H1 (cell line): ENCODE data around the gene SEC14L5.
A peak's percentile ranks its signal among the peaks of the same experiment; 100 is the strongest.

Experiments
- CHD1 ChIP-seq: IDR thresholded peaks from 2 replicates; pipeline ENCODE4 v1.6.1; 2012; ENCODE audit warnings: low read depth, low read length, improper control_type of control experiment
- EGR1 ChIP-seq: IDR thresholded peaks from 2 replicates; pipeline ENCODE4 v1.6.1; 2011; ENCODE audit warnings: low read depth, low read length, borderline replicate concordance
- HDAC2 ChIP-seq, 2 experiments: fragments of 300-600 bp in 1 of 2; sonication (generic) in 1 of 2; IDR thresholded peaks; 2 replicates each; pipeline ENCODE4 v1.6.1; 2011 to 2012; ENCODE audit warnings: low read depth in 2 of 2, low read length in 2 of 2, mild to moderate bottlenecking in 2 of 2, moderate library complexity in 2 of 2, borderline replicate concordance in 1 of 2, inconsistent platforms in 1 of 2
- JUN ChIP-seq: IDR thresholded peaks from 2 replicates; pipeline ENCODE4 v1.6.1; 2011; ENCODE audit warnings: low read depth, mild to moderate bottlenecking, improper control_type of control experiment, low read length
- KDM1A ChIP-seq: fragments of 200-600, 300-600 bp; sonication (generic); IDR thresholded peaks from 2 replicates; pipeline ENCODE4 v1.7.1; 2016; ENCODE audit warnings: mild to moderate bottlenecking, low read length, borderline replicate concordance
- MAX ChIP-seq: IDR thresholded peaks from 2 replicates; pipeline ENCODE4 v1.6.1; 2012; ENCODE audit warnings: inconsistent platforms
- POLR2A ChIP-seq, 2 experiments: IDR thresholded peaks; 1 replicate in 1 of 2; 2 replicates in 1 of 2; pipeline ENCODE4 v1.6.1; 2011; ENCODE audit warnings: low read depth in 2 of 2, low read length in 2 of 2, mild to moderate bottlenecking in 2 of 2; ENCODE audit errors: control extremely low read depth in 1 of 2
- POLR2AphosphoS5 ChIP-seq: IDR thresholded peaks from 2 replicates; pipeline ENCODE4 v1.6.1; 2011; ENCODE audit warnings: low read depth, low read length
- SUZ12 ChIP-seq: fragments of 200-600 bp; sonication (generic); IDR thresholded peaks from 2 replicates; pipeline ENCODE4 v1.6.1; 2012; ENCODE audit warnings: mild to moderate bottlenecking, inconsistent platforms, low read length, moderate library complexity, mixed read lengths
- YY1 ChIP-seq: IDR thresholded peaks from 2 replicates; pipeline ENCODE4 v1.6.1; 2011; ENCODE audit warnings: low read depth, mild to moderate bottlenecking, low read length
- TF ChIP-seq, protein P1 (sequence below), 3 experiments: IDR thresholded peaks; 1 replicate in 2 of 3; 2 replicates in 1 of 3; pipeline versions ENCODE4 v1.5.1 to v1.6.1; 2011; ENCODE audit warnings: low read length in 3 of 3, mild to moderate bottlenecking in 3 of 3, inconsistent platforms in 2 of 3, low read depth in 1 of 3, moderate library complexity in 1 of 3; ENCODE audit not compliant: insufficient read depth in 1 of 3; ENCODE audit errors: control extremely low read depth in 1 of 3

DNA sequence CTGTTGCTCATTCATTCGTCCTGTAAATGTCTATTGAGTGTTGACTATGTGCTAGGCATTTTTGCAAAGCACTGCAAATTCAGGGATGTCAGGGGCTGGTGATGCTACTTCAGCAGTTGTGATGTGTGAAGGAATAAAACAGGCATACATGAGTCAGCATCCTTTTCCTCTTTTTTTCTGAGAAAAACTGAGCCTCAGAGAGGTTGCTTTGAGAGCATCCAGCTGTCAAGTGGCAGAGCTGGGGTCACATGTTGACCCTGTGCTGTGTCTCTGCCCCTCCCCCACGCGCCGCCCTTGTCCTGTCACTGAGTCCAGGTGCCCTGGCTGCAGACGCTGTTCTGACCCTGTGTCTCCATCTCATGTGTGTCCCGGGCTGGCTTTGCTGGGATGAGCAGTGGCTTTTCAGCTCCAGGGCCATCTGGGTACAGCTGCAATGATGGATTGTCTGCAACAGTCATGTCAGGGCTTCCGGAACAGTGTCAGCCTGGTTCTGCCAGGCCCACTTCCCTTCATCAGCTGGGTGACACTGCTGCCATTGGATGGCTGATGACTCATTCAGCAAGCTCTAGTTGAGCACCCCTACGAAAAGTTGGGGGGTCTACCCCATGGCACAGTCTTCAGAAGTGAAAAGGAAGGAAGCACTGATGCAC is 14.9 kb downstream of the SEC14L5 start:
- TF ChIP-seq MAX: 0 out of 2 replicates have a peak, but pooled peaks have one; percentile 26
- no peak for TF ChIP-seq JUN
- TF ChIP-seq, protein P1, sequence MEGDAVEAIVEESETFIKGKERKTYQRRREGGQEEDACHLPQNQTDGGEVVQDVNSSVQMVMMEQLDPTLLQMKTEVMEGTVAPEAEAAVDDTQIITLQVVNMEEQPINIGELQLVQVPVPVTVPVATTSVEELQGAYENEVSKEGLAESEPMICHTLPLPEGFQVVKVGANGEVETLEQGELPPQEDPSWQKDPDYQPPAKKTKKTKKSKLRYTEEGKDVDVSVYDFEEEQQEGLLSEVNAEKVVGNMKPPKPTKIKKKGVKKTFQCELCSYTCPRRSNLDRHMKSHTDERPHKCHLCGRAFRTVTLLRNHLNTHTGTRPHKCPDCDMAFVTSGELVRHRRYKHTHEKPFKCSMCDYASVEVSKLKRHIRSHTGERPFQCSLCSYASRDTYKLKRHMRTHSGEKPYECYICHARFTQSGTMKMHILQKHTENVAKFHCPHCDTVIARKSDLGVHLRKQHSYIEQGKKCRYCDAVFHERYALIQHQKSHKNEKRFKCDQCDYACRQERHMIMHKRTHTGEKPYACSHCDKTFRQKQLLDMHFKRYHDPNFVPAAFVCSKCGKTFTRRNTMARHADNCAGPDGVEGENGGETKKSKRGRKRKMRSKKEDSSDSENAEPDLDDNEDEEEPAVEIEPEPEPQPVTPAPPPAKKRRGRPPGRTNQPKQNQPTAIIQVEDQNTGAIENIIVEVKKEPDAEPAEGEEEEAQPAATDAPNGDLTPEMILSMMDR (IDR thresholded peaks at IDR 0.05; ENCODE audit: control extremely low read depth in 1 of 3, insufficient read depth in 1 of 3, low read depth in 1 of 3, low read length in 3 of 3): no peak
- no peak for TF ChIP-seq POLR2AphosphoS5
- no peak for TF ChIP-seq SUZ12
- no peak for TF ChIP-seq CHD1
- TF ChIP-seq YY1: no peak
- no peak for TF ChIP-seq KDM1A
- TF ChIP-seq POLR2A (IDR thresholded peaks at IDR 0.05; ENCODE audit: control extremely low read depth in 1 of 2, low read depth in 2 of 2, low read length in 2 of 2): no peak
- TF ChIP-seq EGR1: no peak
- no peak for TF ChIP-seq HDAC2 (IDR thresholded peaks at IDR 0.05; ENCODE audit: borderline replicate concordance in 1 of 2, low read depth in 2 of 2, low read length in 2 of 2)
